Activated CD4-positive, CD25-positive, alpha-beta regulatory T cell treated with anti-CD3 and anti-CD28 coated beads, Interleukin-2, amount 50 U/mL, for 24 hours (primary cell): ENCODE measurements around the gene MDGA2.
"Not testable (repeated sequence)": the region's sequence is repeated elsewhere in the genome, so short reads cannot be mapped to it uniquely, and the experiment has no call there.

Experiments used
- ATAC-seq, 2 donors: fragments of 150-1000 bp; cut with Tn5 transposase; one replicate each; pipeline ENCODE4 v1.10.0; 2021; ENCODE audit warnings: mild to moderate bottlenecking in 1 of 2, moderate library complexity in 1 of 2

Gene MDGA2

DNA sequence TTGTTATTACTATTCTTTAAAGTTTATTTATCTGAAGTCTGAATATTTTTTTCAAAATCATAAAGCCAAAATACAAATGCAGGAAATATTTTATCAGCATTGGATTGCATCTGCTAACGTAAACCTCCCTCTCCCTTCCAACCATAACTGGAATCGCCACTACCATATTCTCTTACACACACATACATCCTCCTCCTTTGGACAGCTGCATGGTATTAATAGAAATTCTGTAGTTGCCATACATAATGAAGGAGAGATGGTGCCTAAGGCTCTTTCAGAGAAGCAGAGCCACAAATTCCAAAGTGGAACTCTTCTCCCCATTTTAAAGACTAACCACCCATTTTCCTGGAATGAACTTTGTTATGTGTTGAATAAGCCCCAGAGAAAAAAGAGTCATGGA, 352.7 kb downstream of the MDGA2 start:
- ATAC-seq: no peak

- no peak for ATAC-seq
These were observed 373.3 kb downstream of the MDGA2 start for GRCh38 chr14:47302121-47302520.

- no peak for ATAC-seq
These were observed 374.6 kb downstream of the MDGA2 start for GRCh38 chr14:47300796-47301195.

DNA sequence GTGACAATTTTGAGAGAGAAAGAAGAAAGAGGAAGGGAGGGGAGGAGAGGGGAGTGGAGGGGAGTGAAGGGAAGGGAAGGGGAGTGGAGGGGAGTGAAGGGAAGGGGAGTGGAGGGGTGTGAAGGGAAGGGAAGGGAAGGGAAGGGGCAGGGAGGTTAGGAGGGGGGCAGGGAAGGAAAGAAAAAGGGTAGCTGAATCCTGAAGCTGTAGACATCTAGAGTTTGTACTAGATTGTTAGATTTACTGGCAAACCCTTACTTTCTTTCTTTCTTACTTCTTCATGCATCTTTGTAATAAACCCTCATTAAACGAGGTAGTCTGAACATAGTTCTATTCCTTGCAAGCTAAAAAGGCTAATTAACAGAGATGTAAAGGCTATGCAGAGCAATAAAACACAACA, 378.0 kb downstream of the MDGA2 start:
- no peak for ATAC-seq

- ATAC-seq: no peak
These were observed 391.1 kb downstream of the MDGA2 start for GRCh38 chr14:47284283-47284682.

DNA sequence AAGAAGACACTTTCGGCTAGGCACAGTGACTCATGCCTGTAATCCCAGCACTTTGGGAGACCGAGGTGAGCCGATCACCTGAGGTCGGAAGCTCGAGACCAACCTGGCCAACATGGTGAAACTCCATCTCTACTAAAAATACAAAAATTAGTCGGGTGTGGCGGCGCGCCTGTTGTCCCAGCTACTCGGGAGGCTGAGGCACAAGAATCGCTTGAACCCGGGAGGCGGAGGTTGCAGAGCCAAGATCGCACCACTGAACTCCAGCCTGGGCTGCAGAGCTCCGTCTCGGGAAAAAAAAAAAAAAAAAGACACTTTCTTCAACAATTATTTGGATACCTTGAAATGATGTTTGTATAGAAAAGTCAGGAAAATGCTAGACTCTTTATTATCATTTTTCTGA, 393.6 kb downstream of the MDGA2 start:
- not testable (repeated sequence) for ATAC-seq

DNA sequence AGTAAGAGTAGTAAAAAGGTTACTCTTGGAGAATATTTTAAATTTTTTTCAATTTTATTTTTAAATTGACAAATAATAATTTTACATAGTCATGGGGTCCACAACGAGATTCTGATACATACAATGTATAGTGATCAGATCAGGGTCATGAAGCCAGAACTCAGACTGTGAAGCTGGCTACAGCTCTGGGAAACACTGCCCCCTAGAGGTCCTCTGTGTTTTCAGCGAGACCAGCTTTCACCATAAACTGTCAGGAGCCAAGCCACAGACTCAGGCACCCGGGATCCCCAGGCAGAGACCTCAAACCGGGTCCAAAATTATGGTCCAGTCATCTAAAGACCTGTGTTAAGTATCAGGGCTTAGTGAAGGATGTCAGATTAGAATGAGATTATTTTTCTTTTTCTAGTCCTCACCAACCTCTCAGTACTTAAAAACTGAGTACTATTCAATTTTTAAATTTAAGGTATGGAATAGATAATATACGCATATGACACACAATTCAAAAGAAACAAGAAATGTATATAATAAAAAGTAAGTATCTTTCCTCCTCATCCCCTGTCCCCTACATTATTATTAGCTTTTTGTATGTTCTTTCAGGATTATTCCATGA, 397.1 kb downstream of the MDGA2 start:
- ATAC-seq: no peak

GRCh38 chr14:47277703-47278102, 397.7 kb downstream of the MDGA2 start:
- ATAC-seq: no peak

- no peak for ATAC-seq
These were observed 398.5 kb downstream of the MDGA2 start for GRCh38 chr14:47276931-47277330.

- no peak for ATAC-seq
These were observed 401.5 kb downstream of the MDGA2 start for GRCh38 chr14:47273939-47274338.

DNA sequence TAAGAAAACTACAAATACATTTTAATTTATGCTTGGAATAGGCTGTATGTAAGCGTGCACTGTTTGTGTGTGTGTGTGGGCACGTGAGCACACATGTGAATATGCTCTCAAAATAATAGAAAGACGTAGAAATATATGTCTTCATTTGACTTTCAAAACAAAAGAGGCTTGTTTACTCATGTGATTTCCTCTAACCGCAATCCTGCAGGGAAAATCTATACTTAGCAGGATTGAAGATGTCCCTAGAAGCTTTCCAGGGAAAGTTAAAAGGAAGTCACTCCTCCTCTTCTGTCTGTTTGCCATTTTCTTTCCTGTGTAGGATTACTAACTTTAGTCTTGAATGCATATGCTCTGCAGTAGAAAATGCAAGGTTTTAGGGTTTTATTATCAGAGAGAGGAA, 404.7 kb downstream of the MDGA2 start:
- no peak for ATAC-seq

GRCh38 chr14:47269756-47270492, 405.5 kb downstream of the MDGA2 start:
- ATAC-seq: no peak

DNA sequence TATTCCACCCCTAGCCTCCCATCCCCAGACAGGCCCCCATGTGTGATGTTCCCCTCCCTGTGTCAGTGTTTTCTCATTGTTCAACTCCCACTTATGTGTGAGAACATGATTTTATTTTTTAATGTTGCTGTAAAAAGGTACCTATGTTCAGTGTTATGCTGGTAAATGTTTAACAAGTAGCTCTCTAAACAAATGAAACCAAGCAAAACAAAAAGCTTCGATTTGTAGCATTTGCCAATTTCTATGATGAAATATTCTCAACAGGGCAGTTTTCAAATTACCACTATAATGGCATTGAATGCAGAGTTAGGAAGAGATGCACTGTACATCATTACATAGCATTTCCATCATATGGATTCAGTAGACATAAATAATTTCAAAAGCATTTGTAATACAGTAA, 410.6 kb downstream of the MDGA2 start:
- no peak for ATAC-seq

DNA sequence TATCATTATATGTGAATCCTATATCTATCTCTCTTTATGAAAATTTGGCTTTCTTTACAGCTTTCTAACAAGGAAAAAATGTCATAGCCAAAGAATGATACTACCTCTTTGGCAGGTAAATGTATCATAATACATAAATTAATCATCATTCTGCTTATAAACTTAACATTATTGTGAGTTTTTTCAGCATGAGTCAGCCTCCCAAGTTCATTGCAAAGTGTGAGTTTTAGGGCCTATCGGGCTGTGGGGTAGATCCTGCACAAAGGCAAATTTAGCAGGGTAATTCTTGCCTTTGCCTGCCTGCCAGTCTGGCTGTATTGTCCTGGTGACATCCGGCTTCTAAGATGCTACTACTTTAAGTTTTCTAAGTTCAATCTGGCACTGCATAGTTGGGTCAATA, 412.6 kb downstream of the MDGA2 start:
- no peak for ATAC-seq

DNA sequence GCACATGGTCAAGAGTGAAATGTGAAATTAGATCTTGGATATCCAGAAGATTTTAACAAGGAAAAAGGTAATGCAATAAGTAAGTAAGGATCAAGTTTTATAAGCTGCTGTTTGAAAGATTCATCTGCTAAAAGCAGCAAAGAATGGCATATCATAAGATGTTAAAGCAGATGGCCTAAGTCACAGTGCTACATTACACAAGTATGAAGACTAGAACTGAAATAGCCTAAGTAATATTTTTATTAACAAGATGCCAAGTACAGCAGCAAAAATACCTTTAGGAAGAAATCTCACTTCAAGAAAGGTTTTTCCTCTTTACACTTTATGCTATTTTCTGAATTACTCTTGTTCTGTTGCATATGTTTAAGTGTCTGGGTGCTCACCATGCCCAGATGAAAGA, 414.1 kb downstream of the MDGA2 start:
- no peak for ATAC-seq

- ATAC-seq: no peak
These were observed 415.6 kb downstream of the MDGA2 start for GRCh38 chr14:47259796-47260195.

GRCh38 chr14:47257013-47257412, 418.4 kb downstream of the MDGA2 start:
- ATAC-seq: no peak

GRCh38 chr14:47252802-47253201, 422.6 kb downstream of the MDGA2 start:
- no peak for ATAC-seq

DNA sequence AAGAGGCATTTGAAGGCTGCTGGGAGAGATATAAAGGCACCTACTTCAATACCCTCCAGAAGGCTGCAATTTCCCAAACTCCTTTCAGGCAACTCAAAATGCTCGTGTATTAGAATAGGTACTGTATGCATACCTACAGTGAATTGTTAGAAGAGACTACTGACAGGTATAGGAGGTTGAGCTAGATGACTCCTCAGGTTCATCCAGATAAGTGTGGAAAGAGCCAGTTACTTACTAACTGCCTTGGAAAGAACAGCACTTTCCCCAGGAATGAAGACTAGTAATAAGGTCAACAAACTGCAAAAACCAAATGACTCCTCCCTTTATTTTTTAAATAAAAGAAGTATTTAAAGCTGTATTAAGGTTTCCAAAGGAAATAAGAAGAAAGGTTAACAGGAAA, 429.0 kb downstream of the MDGA2 start:
- no peak for ATAC-seq

DNA sequence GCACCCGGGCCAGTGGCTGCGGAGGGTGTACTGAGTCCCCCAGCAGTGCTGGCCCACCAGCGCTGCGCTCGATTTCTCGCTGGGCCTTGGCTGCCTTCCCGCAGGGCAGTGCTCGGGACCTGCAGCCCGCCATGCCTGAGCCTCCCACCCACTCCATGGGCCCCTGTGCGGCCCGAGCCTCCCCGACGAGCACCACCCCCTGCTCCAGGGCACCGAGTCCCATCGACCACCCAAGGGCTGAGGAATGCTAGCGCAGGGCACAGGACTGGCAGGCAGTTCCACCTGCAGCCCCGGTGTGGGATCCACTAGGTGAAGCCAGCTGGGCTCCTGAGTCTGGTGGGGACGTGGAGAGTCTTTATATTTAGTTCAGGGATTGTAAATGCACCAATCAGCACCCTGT, 432.8 kb downstream of the MDGA2 start:
- not testable (repeated sequence) for ATAC-seq

DNA sequence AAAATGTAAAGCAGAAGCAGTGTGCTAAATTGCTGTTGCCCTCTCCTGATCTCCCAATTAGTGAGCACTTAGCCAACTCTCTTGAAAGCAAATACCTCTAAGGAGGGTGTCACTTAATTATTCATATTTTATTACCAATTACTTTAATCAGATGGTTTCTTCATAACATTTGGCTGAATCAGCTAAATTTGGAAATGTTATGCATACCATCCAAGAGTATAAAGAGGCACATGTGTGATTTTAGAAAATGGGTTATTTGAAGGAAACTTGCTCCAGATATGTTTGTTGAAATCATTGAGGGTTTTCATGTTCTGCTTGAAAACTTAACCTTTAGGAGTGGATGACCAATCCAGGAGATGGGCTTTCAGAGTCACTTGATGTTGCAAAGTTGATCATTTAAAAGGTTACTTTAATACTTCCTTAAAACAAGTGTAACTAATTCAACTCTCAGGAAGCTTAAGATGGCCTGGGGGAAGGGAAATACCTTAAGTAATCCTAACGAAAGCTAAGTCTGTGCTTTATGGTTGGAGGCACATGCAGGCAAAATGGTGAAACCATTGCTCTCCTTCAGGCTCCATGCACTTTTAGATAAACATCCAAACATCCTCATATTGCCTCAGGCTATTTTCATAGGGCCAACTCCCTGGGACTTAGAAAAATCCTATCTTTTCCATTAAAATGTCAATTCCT, 434.5 kb downstream of the MDGA2 start:
- ATAC-seq: no peak

GRCh38 chr14:47235619-47236018, 439.8 kb downstream of the MDGA2 start:
- no peak for ATAC-seq

GRCh38 chr14:47226877-47227520, 448.4 kb downstream of the MDGA2 start:
- no peak for ATAC-seq

DNA sequence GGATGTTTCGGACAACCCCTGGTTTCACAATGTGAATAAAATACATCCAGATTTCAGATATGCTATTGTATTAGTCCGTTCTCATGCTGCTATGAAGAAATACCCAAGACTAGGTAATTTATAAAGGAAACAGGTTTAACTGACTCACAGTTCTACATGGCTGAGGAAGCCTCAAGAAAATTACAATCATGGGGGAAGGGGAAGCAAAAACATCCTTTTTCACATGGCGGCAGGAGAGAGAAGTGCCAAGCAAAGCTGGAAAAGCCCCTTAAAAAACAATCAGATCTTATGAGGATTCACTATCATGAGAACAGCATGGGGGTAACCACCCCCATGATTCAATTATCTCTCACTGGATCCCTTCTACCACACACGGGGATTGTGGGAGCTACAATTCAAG, 451.7 kb downstream of the MDGA2 start:
- no peak for ATAC-seq
